GM12878 (cell line): ENCODE measurements around the gene ANO10. TPM values are rescaled to one million over a fixed set of nuclear protein-coding genes. Genes with fewer than 3 reads are reported as not detected.

Experiments
- ATAC-seq: fragments of 200-7000 bp; cut with Tn5 transposase; 3 replicates; pipeline ENCODE4 v1.9.1; 2020; ENCODE audit warnings: mild to moderate bottlenecking, moderate library complexity
- BruUV-seq: library from RNA; stranded (reverse); fragments of 400-500 nt; replicated peaks from 2 replicates; lab custom pipeline; 2021; lab: Mats Ljungman, UMichigan
- CTCF ChIA-PET: fragments of 300-600 bp; sonication (Branson Sonifier 250); formaldehyde crosslinking; extraction: SDS; loops from one replicate; lab custom pipeline; 2021; ENCODE audit warnings: inconsistent platforms; lab: Yijun Ruan, JAX
- POLR2A ChIA-PET: fragments of 350-600 bp; formaldehyde crosslinking; extraction: SDS; loops from one replicate; lab custom pipeline; 2021; ENCODE audit warnings: inconsistent platforms; lab: Charles Lee
- RAD21 ChIA-PET: fragments of 300-600 bp; sonication (Branson Sonifier 250); formaldehyde crosslinking; loops from one replicate; lab custom pipeline; 2023; ENCODE audit warnings: antibody characterized with exemption; ENCODE audit not compliant: unreplicated experiment; lab: Charles Lee
- SMC1A ChIA-PET: fragments of 300-600 bp; sonication (Branson Sonifier 250); formaldehyde crosslinking; loops from one replicate; lab custom pipeline; 2023; ENCODE audit not compliant: unreplicated experiment, uncharacterized antibody; lab: Charles Lee
- DNase-seq: peaks from one replicate; pipeline ENCODE4 v3.0.0-alpha.2; 2011; ENCODE audit warnings: low read depth, low spot score
- FAIRE-seq: peaks from 3 replicates; lab custom pipeline; 2011; peaks lifted over from hg19 to GRCh38; lab: Jason Lieb, UNC
- H2AFZ ChIP-seq: 2 replicates; pipeline ENCODE4 v1.6.0; 2011; ENCODE audit warnings: low read depth, low read length, control low read depth; ENCODE audit not compliant: control insufficient read depth
- H3K27ac ChIP-seq: 2 replicates; pipeline ENCODE4 v1.5.1; 2011; ENCODE audit warnings: control low read depth; ENCODE audit not compliant: control insufficient read depth, insufficient read depth
- H3K27me3 ChIP-seq, 2 experiments: replicated peaks in 1 of 2; 2 replicates each; pipeline versions ENCODE4 v1.6.0 to v1.6.1; 2011; ENCODE audit warnings: low read length in 1 of 2; ENCODE audit not compliant: control insufficient read depth in 2 of 2, insufficient read depth in 2 of 2
- H3K36me3 ChIP-seq, 2 experiments: 2 replicates each; pipeline ENCODE4 v1.5.1; 2011; ENCODE audit warnings: low read length in 1 of 2; ENCODE audit not compliant: control insufficient read depth in 2 of 2, insufficient read depth in 2 of 2
- H3K4me1 ChIP-seq: 2 replicates; pipeline ENCODE4 v1.6.1; 2011; ENCODE audit warnings: mild to moderate bottlenecking, low read length, moderate library complexity, mixed read lengths; ENCODE audit not compliant: control insufficient read depth, insufficient read depth
- H3K4me2 ChIP-seq: 2 replicates; pipeline ENCODE4 v1.6.0; 2011; ENCODE audit warnings: control low read depth; ENCODE audit not compliant: control insufficient read depth, insufficient read depth
- H3K4me3 ChIP-seq: fragments of 200-600 bp; sonication (generic); 2 replicates; pipeline ENCODE4 v1.5.1; 2016
- H3K79me2 ChIP-seq: 2 replicates; pipeline ENCODE4 v1.6.0; 2011; ENCODE audit warnings: low read length; ENCODE audit not compliant: control insufficient read depth, insufficient read depth
- H3K9ac ChIP-seq: 2 replicates; pipeline ENCODE4 v1.8.0; 2011; ENCODE audit warnings: low read length, control low read depth, mixed read lengths; ENCODE audit not compliant: control insufficient read depth, insufficient read depth
- H3K9me3 ChIP-seq: replicated peaks from 3 replicates; pipeline ENCODE4 v1.5.1; 2011; ENCODE audit warnings: mild to moderate bottlenecking, low read length; ENCODE audit not compliant: control insufficient read depth, insufficient read depth
- H4K20me1 ChIP-seq: 2 replicates; pipeline ENCODE4 v1.6.0; 2011; ENCODE audit not compliant: control insufficient read depth, insufficient read depth
- ATF2 ChIP-seq: IDR thresholded peaks from 2 replicates; pipeline ENCODE4 v1.6.1; 2012; ENCODE audit warnings: low read length, inconsistent platforms
- CEBPZ ChIP-seq: fragments of 150-350 bp; IDR thresholded peaks from 2 replicates; pipeline ENCODE4 v1.6.1; 2016; ENCODE audit warnings: low read depth, low read length
- CTCF ChIP-seq, 3 experiments: IDR thresholded peaks in 2 of 3; conservative IDR thresholded peaks in 1 of 3; 2 replicates each; pipeline ENCODE4 v1.5.1; 2011; ENCODE audit warnings: low read depth in 3 of 3, low read length in 3 of 3, mild to moderate bottlenecking in 3 of 3, control low read depth in 2 of 3, moderate library complexity in 2 of 3, inconsistent platforms in 1 of 3, mixed read lengths in 1 of 3; ENCODE audit not compliant: control insufficient read depth in 2 of 3, insufficient read depth in 1 of 3; ENCODE audit errors: extremely low read depth in 1 of 3
- NBN ChIP-seq: fragments of 450-650 bp; IDR thresholded peaks from 2 replicates; pipeline ENCODE4 v1.6.1; 2016
- NR2C1 ChIP-seq: fragments of 450-650 bp; IDR thresholded peaks from 2 replicates; pipeline ENCODE4 v1.6.1; 2017; ENCODE audit warnings: antibody characterized with exemption, mild to moderate bottlenecking, moderate library complexity
- NR2F1 ChIP-seq: fragments of 450-650 bp; conservative IDR thresholded peaks from 2 replicates; pipeline ENCODE4 v1.6.1; 2017; ENCODE audit warnings: mild to moderate bottlenecking
- PKNOX1 ChIP-seq: fragments of 450-650 bp; IDR thresholded peaks from 2 replicates; pipeline ENCODE4 v1.6.1; 2016; ENCODE audit warnings: mild to moderate bottlenecking
- RAD21 ChIP-seq: IDR thresholded peaks from 2 replicates; pipeline ENCODE4 v1.6.1; 2011; ENCODE audit warnings: mild to moderate bottlenecking, low read depth, low read length, moderate library complexity; ENCODE audit not compliant: insufficient read depth
- RBBP5 ChIP-seq: fragments of 200-600 bp; sonication (generic); conservative IDR thresholded peaks from 2 replicates; pipeline ENCODE4 v1.6.1; 2016
- RUNX3 ChIP-seq: IDR thresholded peaks from 2 replicates; pipeline ENCODE4 v1.6.1; 2012; ENCODE audit warnings: low read length, inconsistent platforms
- SMC3 ChIP-seq: IDR thresholded peaks from 2 replicates; pipeline ENCODE4 v1.6.1; 2011; ENCODE audit warnings: low read length, improper control_type of control experiment, borderline replicate concordance
- SRF ChIP-seq, 2 experiments: IDR thresholded peaks; 2 replicates each; pipeline ENCODE4 v1.6.1; 2011; ENCODE audit warnings: low read depth in 2 of 2, low read length in 2 of 2, mild to moderate bottlenecking in 1 of 2, moderate library complexity in 1 of 2
- STAT3 ChIP-seq: IDR thresholded peaks from 2 replicates; pipeline ENCODE4 v1.6.1; 2011; ENCODE audit warnings: low read depth, low read length, improper control_type of control experiment
- TCF12 ChIP-seq: IDR thresholded peaks from 2 replicates; pipeline ENCODE4 v1.6.1; 2011; ENCODE audit warnings: low read depth, mild to moderate bottlenecking, low read length
- ZSCAN29 ChIP-seq: fragments of 450-650 bp; IDR thresholded peaks from 2 replicates; pipeline ENCODE4 v1.6.1; 2017; ENCODE audit warnings: mild to moderate bottlenecking, moderate library complexity
- WGBS: methylation state at CpG from one replicate; pipeline ENCODE4 v1.1.6; 2016; ENCODE audit warnings: low lambda C conversion rate; ENCODE audit not compliant: insufficient replicate concordance, insufficient coverage; ENCODE audit errors: missing lambda C conversion rate; 5-methylcytosine and 5-hydroxymethylcytosine counted together
- in situ Hi-C: fragments of 300-500 bp; cut with MboI; formaldehyde crosslinking; loops from 9 replicates; pipeline ENCODE4 v1.14.3; 2018; ENCODE audit warnings: mixed read lengths
- intact Hi-C: fragments of 100-400 bp; cut with micrococcal nuclease; formaldehyde crosslinking; loops from one replicate; pipeline ENCODE4 v1.14.2; 2022; ENCODE audit not compliant: unreplicated experiment
- polyA plus RNA-seq, 11 experiments: library from polyadenylated mRNA; depleted of rRNA in 4 of 11; unstranded in 6 of 11; stranded (reverse) in 5 of 11; fragments of >200 nt; fragmentation: Nextera tagmentation in 4 of 11; fragmentation: Illumina TruSeq in 1 of 11; extraction: Ambion mirVana in 4 of 11; extraction: Trizol in 1 of 11; gene quantifications; 1 replicate in 1 of 11; 2 replicates in 10 of 11; pipeline versions ENCODE4 v1.2.1 to v1.2.3, GENCODE V29; 2011 to 2016; ENCODE audit warnings: inconsistent platforms in 2 of 11, missing spikeins in 2 of 11, low read depth in 1 of 11
- total RNA-seq, 4 experiments: library from RNA; depleted of rRNA in 3 of 4; stranded (reverse); fragments of >200 nt in 3 of 4; fragmentation: Illumina TruSeq in 1 of 4; extraction: Trizol in 1 of 4; gene quantifications; 2 replicates each; pipeline versions ENCODE4 v1.2.1 to v1.2.3, GENCODE V29; 2013 to 2021

Gene ANO10
- total and polyA plus RNA-seq, 10 of the 15 experiments (the other 5 are each of a cell fraction or from before 2014, with no cell fraction given), result 0.29 to 21.9 (median 1.6) TPM

GRCh38 chr3:43638594-43639447 is 17.0 kb upstream of the ANO10 start:
- Histone ChIP-seq H3K79me2 (no peaks in the 10 kb centered on the region), H3K9ac (no peak overlapping the region), H4K20me1 (no peaks in the 10 kb centered on the region), H3K9me3 (no peaks in the 10 kb centered on the region), H3K27ac (no peak overlapping the region), H3K27me3 (no peaks in the 10 kb centered on the region), H2AFZ (no peak overlapping the region), H3K4me3 (no peak overlapping the region), H3K36me3 (no peaks in the 10 kb centered on the region), H3K4me1 (no peaks in the 10 kb centered on the region), H3K4me2 (no peak overlapping the region)
- ChIA-PET POLR2A (no interaction called here), SMC1A (interaction anchor here (0.6 to 1.8 kb wide), 6 partner anchors 10 to 99 kb away, joined by 3 to 8 read pairs (median 3); no protein-coding TSS in a partner anchor), RAD21 (interaction anchor here (0.6 to 1.4 kb wide), 2 partner anchors 10 to 29 kb away, joined by 3 to 4 read pairs; no protein-coding TSS in a partner anchor), CTCF (interaction anchor here (0.9 to 2.2 kb wide), 7 partner anchors 80 to 189 kb away, joined by 3 to 7 read pairs (median 5); no protein-coding TSS in a partner anchor)
- intact Hi-C loops (loop anchor here (1.0 kb wide), 1 partner anchor 95 kb away; no protein-coding TSS in a partner anchor), in situ Hi-C loops (no loop called here)
- peak; percentile 23 for FAIRE-seq
- ATAC-seq, result peak; percentile 93
- 17% methylated on average over 9 of the region's 9 CpGs for WGBS
- BruUV-seq, result no TSS peak
- DNase-seq, result no peak
- TF ChIP-seq TCF12 (peak; percentile 27; the same call in 1 of the 2 replicates), STAT3 (no peak), RBBP5 (no peak), SMC3 (peak; percentile 61; the same call in 1 of the 2 replicates), PKNOX1 (0 out of 2 replicates have a peak, but pooled peaks have one; percentile 8), RAD21 (peak; percentile 22; the same call in 1 of the 2 replicates), CEBPZ (no peak), ZSCAN29 (no peak), CTCF (IDR thresholded peaks at IDR 0.05 in 2 of 3, conservative IDR thresholded peaks at IDR 0.05 in 1 of 3; ENCODE audit: control insufficient read depth in 2 of 3, extremely low read depth in 1 of 3, insufficient read depth in 1 of 3, low read depth in 3 of 3, low read length in 3 of 3) (peak; percentile 35 to 74 (median 59)), NBN (no peak), NR2F1 (peak; percentile 49), NR2C1 (no peak), SRF (IDR thresholded peaks at IDR 0.05; ENCODE audit: low read depth in 2 of 2, low read length in 2 of 2) (no peak), RUNX3 (0 out of 2 replicates have a peak, but pooled peaks have one; percentile 21), ATF2 (no peak)
